Erythroblast (primary cell): ENCODE results near the gene DCDC2C.

Experiments
- DNase-seq, 2 experiments: peaks; one replicate each; lab custom pipeline; 2025; lab: John Stamatoyannopoulos, UW
- GATA1 ChIP-seq: IDR thresholded peaks from 2 replicates; pipeline ENCODE4 v1.6.1; 2011; ENCODE audit warnings: low read depth, mild to moderate bottlenecking, control low read depth, low read length, moderate library complexity
- POLR2A ChIP-seq: IDR thresholded peaks from 2 replicates; pipeline ENCODE4 v1.6.1; 2011; ENCODE audit warnings: mild to moderate bottlenecking, low read length

The DCDC2C gene

DNA sequence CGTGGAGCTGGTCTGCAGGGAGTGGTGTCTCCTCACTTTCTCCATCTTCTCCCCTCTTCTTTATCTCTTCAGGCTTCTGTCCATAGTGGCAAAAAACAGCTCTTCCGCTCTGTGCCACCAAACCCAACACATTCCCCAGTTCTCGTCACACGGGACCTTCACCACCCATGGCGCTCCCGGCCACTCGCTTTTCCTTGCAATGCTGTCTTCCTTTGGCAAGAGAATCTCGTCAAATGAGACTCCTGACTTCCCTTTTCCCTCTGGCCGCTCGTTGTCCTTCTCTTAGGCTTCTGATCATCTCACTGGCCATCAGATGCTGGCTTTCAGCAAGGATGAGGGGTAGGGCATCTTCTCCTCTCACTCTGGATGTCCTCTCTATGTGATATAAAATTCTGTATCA is 72.9 kb downstream of the DCDC2C start:
- no peak for DNase-seq
- TF ChIP-seq GATA1: no peak
- TF ChIP-seq POLR2A: no peak

DNA sequence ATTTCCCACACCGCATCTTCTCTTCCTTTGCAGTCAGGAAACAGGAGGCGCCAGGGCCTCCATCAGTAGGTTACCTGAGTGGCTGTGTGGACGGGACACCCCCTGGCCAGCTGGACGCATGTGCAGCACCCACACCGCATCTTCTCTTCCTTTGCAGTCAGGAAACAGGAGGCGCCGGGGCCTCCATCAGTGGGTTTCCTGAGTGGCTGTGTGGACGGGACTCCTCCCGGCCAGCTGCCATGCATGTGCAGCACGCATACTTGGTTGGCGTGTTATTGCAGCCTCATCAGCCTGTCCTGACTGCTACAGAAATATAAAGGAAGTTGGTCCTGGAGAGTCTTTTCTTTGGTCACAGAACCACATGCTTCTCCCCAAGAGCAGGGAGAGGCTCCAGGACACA is 74.6 kb downstream of the DCDC2C start:
- no peak for DNase-seq

GRCh38 chr2:3778851-3779495 is 75.6 kb downstream of the DCDC2C start:
- DNase-seq: no peak
- TF ChIP-seq POLR2A (no peak), GATA1 (no peak)

More for the DNA sequence above, 74.6 kb downstream of the DCDC2C start:
- TF ChIP-seq GATA1: no peak
- TF ChIP-seq POLR2A: no peak

DNA sequence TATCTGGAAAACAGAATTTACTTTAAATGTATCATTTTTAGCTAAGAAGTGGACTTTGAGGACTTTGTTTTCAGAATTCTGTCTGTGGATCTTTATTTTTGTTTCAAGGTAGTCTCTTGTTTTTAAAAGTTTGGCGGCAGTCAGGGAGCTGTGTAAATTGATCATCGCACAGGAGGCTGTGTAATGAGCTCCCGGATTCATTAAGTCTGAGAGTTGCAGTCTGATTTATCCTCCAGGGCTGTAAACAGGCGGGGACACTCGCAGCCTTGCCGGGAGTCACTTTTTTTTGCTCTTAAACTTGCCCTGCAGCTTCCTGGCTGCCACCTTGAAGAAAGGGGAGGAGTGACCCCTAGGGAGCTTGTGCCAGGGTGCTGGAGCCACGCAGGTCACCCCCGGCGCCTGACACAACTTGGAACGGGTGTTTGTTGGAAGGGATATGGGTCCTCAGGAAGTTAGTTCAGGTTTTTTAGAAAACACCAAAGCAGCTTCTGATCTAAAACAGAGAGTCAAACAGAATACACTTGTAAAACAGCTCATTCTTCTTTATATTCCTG is 76.2 kb downstream of the DCDC2C start:
- DNase-seq: no peak
- TF ChIP-seq POLR2A: no peak
- TF ChIP-seq GATA1: no peak

- peak; percentile 47 to 50 for DNase-seq
- TF ChIP-seq POLR2A (no peak), GATA1 (no peak)
Observed at GRCh38 chr2:3780477-3781402, 77.4 kb downstream of the DCDC2C start.

DNA sequence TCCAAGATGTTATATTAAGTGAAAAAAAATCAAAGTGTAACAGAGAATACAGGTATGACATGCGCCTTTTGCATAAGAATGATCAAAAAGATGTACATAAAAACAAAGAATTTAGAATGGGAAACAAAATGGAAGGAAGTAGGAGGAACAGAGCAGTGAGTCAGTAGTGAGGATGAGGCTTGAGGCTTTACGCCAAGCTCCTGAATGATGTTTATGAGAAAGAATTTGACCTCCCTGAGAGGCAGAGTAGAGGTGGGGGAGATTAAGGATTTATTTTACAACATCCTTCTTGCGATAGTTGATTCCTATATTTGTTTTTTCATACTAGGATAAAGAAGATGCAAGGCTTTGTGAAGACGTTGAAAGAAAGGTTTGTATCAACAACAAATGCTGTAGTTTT is 81.4 kb downstream of the DCDC2C start:
- DNase-seq: no peak
- no peak for TF ChIP-seq POLR2A
- TF ChIP-seq GATA1: no peak

GRCh38 chr2:3785220-3785889 is 82.0 kb downstream of the DCDC2C start:
- no peak for DNase-seq
- TF ChIP-seq GATA1 (no peak), POLR2A (no peak)

- no peak for DNase-seq
- TF ChIP-seq POLR2A (no peak), GATA1 (no peak)
Observed at GRCh38 chr2:3785890-3786273, 82.5 kb downstream of the DCDC2C start.

- TF ChIP-seq GATA1: no peak
- TF ChIP-seq POLR2A: no peak
- DNase-seq: no peak
Observed at GRCh38 chr2:3787768-3788167, 84.4 kb downstream of the DCDC2C start.

- TF ChIP-seq GATA1 (no peak), POLR2A (no peak)
- no peak for DNase-seq
Observed at GRCh38 chr2:3789256-3789655, 85.9 kb downstream of the DCDC2C start.

DNA sequence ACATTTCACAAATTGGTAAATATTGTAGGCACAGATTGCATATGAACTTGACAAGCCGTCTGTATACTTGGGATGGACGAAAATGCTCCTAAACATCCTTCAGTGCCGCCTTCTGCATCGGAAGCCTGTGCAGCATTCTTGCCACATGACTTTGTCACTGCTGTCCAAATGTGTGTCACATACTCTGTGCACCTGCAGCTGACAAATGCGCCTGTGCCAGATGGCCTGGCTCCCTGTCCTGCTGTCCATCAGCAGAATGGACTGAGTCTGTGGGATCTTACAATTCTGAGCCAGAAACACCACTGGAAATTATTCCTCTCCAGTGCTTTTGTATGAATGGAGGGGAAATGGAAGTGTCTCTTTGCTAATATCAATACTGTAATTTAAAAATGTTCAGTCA is 89.9 kb downstream of the DCDC2C start:
- TF ChIP-seq POLR2A: no peak
- TF ChIP-seq GATA1: no peak
- no peak for DNase-seq

GRCh38 chr2:3801506-3801905 is 98.1 kb downstream of the DCDC2C start:
- no peak for TF ChIP-seq GATA1
- no peak for TF ChIP-seq POLR2A
- no peak for DNase-seq

- TF ChIP-seq POLR2A: no peak
- TF ChIP-seq GATA1: no peak
- peak in 1 of 2 experiments; percentile 19 for DNase-seq
Observed at GRCh38 chr2:3805201-3805939, 102.0 kb downstream of the DCDC2C start.

- no peak for TF ChIP-seq POLR2A
- TF ChIP-seq GATA1: no peak
- DNase-seq: no peak
Observed at GRCh38 chr2:3806168-3806567, 102.8 kb downstream of the DCDC2C start.
